ENCODE data around the gene DLGAP1.

The DLGAP1 gene

DNA sequence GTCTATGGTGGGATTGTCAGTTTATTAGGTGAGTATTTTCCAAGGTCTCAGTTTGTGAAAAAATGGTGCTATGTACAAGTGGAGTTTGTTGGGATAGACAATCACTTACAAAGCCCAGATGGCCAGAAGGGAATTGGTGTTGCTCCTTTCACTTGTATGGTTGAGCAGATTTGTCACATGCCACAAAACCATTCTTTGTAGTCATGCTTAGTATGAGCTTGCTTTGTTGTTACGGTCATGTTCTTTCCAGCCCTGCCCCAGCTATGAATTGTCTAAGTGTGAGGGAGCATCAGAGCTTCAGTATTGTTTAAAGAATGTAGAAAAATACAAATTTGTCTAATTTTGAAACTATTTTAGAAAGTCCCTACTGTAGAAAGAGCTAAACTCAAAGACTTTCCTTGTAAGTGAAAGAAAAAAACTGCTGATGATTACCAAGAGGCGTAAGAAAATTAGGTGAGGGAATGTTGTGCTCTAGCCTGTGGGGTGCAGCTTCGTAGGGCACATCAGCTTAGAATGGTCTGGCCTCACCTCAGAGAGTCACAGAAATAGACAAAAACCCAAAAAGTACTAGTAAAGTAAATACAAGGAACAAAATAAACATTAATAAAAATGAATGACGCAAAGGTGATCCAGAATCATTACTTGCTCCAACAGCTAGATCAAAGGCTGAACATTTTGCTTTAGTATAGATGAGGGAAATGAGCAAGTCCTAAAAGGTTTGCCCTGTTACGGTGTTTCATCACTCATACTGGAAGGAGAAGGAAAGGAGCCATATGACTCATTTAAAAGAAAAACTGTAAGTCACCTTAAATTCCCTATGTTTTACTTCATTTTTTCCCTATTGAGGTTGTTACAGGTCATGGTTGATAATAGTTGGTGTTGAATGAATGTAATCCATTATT, 995.9 kb downstream of the DLGAP1 start:
- DNase-seq (ENCODE audit: low read depth in 2 of 2), result peak; percentile 58 to 88
- TF ChIP-seq, protein P1, sequence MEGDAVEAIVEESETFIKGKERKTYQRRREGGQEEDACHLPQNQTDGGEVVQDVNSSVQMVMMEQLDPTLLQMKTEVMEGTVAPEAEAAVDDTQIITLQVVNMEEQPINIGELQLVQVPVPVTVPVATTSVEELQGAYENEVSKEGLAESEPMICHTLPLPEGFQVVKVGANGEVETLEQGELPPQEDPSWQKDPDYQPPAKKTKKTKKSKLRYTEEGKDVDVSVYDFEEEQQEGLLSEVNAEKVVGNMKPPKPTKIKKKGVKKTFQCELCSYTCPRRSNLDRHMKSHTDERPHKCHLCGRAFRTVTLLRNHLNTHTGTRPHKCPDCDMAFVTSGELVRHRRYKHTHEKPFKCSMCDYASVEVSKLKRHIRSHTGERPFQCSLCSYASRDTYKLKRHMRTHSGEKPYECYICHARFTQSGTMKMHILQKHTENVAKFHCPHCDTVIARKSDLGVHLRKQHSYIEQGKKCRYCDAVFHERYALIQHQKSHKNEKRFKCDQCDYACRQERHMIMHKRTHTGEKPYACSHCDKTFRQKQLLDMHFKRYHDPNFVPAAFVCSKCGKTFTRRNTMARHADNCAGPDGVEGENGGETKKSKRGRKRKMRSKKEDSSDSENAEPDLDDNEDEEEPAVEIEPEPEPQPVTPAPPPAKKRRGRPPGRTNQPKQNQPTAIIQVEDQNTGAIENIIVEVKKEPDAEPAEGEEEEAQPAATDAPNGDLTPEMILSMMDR (IDR thresholded peaks at IDR 0.05; ENCODE audit: low read depth, low read length), result no peak
- H3K4me3 ChIP-seq (replicated peaks in 1 of 2; ENCODE audit: low read depth in 2 of 2, low read length in 2 of 2), result no peak overlapping the region

DNA sequence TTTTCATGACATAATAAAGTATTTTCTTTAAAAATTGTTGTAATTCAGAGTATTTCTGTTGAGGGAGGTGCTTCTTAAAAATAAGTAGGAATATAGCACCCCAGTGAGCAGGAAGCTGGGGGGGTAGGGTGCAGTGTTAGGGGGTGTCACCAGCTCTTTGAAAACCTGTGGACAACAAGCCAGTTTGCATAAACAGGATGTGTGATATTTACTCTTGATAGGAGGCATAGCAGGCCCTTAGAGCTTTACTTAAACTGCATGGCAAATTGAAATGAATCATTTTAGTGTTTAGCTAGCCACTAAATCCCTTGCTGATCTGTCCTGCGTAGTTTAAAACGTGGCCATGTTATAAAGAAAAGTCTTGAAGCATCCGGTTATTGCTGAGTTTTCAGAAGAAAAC, 996.7 kb downstream of the DLGAP1 start:
- no peak for DNase-seq (ENCODE audit: low read depth in 2 of 2)
- TF ChIP-seq, protein P1 (IDR thresholded peaks at IDR 0.05; ENCODE audit: low read depth, low read length), result no peak
- no peak overlapping the region for H3K4me3 ChIP-seq (replicated peaks in 1 of 2; ENCODE audit: low read depth in 2 of 2, low read length in 2 of 2)

DNA sequence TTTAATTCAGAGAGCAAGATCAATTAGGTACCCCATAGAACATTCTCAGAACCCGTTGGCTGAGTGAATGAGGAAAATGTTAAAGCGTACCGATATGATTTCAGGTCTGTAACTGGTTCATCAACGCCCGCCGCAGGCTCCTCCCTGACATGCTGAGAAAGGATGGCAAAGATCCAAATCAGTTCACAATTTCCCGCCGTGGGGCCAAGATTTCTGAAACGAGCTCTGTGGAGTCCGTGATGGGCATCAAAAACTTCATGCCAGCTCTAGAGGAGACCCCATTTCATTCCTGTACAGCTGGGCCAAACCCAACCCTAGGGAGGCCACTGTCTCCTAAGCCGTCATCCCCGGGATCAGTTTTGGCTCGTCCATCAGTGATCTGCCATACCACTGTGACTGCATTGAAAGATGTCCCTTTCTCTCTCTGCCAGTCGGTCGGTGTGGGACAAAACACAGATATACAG, 997.8 kb downstream of the DLGAP1 start:
- H3K4me3 ChIP-seq (replicated peaks in 1 of 2; ENCODE audit: low read depth in 2 of 2, low read length in 2 of 2), result no peak overlapping the region
- no peak for DNase-seq (ENCODE audit: low read depth in 2 of 2)
- TF ChIP-seq, protein P1 (IDR thresholded peaks at IDR 0.05; ENCODE audit: low read depth, low read length), result no peak

DNA sequence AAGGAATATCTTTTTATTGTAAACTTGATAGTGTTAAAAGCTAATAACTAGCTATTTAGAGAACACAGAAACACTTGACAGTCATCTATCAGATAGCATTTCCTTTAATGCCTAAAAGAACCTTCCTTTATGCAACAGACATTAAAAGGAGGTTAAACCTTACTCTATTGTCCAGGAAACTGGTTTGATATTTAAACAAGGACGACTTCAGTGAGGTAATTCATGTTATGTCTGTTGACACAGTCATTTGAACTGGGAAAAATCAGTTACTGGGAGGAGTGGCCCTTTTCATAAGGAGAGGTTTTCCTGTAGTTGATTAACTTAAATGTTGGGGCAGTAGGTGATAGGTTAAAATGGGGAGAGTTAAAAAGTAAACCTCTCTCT, 998.4 kb downstream of the DLGAP1 start:
- TF ChIP-seq, protein P1 (IDR thresholded peaks at IDR 0.05; ENCODE audit: low read depth, low read length), result no peak
- H3K4me3 ChIP-seq (replicated peaks in 1 of 2; ENCODE audit: low read depth in 2 of 2, low read length in 2 of 2), result no peak overlapping the region
- no peak for DNase-seq (ENCODE audit: low read depth in 2 of 2)

DNA sequence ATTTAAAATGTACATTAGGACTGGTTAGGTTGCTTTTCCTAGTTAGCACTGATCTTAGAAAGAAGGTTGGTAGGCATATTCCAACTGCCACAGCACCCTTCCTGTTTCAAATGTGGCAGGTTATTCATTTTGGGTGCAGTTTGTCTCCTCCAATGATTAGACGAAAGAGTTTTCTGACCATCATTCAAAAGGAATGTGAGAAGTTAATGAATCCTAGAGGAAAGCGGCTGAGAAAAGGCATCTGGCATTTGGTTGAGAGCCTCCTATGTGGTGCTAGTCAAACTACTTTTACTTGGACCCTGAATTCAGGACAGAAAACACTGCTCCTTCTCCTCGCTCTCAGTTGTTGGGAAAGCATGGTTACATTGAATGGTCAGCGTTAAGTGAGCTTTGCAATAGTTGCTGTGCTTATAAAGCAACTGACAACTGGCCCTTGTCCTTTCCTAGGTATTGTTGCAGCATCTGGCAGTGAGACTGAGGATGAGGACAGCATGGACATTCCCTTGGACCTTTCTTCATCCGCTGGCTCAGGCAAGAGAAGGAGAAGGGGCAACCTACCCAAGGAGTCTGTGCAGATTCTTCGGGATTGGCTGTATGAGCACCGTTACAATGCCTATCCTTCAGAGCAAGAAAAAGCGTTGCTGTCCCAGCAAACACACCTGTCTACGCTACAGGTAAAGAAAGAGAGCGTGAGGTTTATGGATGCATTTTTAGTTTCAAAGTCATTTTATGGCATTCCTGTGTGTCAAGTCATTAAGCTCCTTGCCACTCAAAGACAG, 999.0 kb downstream of the DLGAP1 start:
- TF ChIP-seq, protein P1 (IDR thresholded peaks at IDR 0.05; ENCODE audit: low read depth, low read length), result no peak
- DNase-seq (ENCODE audit: low read depth in 2 of 2), result peak; percentile 50 to 57
- H3K4me3 ChIP-seq (replicated peaks in 1 of 2; ENCODE audit: low read depth in 2 of 2, low read length in 2 of 2), result no peak overlapping the region

DNA sequence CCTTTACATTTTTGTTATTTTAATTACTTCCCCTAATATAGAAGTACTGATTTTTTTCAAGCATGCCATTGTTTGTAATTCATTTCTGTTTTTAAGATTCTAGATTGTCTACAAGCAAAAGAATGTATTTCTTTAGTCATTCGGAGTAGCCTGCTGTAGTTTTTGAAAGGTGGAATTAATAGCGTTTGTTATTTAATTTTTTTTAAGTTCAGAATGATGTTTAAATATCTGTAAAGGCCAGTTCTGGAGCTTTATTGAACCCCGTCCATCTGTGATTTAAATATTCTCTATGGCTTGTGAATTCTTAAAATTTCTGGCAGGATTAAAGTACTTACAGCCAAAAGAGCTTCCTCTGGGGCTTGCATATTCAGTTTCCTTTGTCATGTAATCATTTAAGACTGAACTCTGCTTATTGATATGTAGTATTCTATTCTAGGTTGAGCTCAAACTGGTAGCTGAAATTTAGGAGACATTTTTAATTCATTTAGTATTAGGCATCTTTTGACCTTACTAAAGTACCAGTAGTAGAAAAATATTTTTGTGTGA, 999.9 kb downstream of the DLGAP1 start:
- TF ChIP-seq, protein P1 (IDR thresholded peaks at IDR 0.05; ENCODE audit: low read depth, low read length), result no peak
- peak overlapping the region in 1 of 2 donors; percentile 6 for H3K4me3 ChIP-seq (replicated peaks in 1 of 2; ENCODE audit: low read depth in 2 of 2, low read length in 2 of 2)
- no peak for DNase-seq (ENCODE audit: low read depth in 2 of 2)
